DMS153 (cell line): ENCODE measurements around the gene UNC5A.
A peak's percentile ranks its signal among the peaks of the same experiment; 100 is the strongest.

Experiments used
- DNase-seq: peaks from one replicate; lab custom pipeline; 2025; lab: John Stamatoyannopoulos, UW

UNC5A gene

GRCh38 chr5:176800024-176800423 is 10.3 kb upstream of the UNC5A start:
- DNase-seq: no peak

GRCh38 chr5:176802116-176802784 is 8.1 kb upstream of the UNC5A start:
- no peak for DNase-seq

GRCh38 chr5:176803068-176803942 is 7.1 kb upstream of the UNC5A start:
- DNase-seq: no peak

GRCh38 chr5:176803943-176804498 is 6.3 kb upstream of the UNC5A start:
- DNase-seq: no peak

DNA sequence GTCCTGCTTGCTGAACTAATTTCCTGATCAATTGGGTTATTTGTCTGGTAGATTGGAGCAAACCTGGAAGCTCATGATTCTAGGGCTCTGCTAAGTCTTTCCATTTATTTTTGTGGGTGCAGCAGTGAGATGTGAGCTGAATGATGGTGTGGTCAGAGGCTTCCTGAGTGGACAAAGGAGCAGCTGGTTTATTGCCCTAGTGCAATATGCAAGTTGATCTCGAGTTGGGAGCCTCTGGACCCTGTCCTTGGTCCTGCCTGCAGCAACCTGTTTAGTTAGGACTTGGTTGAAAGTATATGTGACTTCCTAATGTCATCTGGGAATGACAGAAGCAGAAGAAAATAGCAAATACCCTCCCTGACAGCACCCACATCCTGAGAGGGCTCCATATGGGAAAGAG is 4.2 kb upstream of the UNC5A start:
- DNase-seq: no peak

- no peak for DNase-seq
Observed at GRCh38 chr5:176809544-176810080, 747 bp upstream of the UNC5A start.

DNA sequence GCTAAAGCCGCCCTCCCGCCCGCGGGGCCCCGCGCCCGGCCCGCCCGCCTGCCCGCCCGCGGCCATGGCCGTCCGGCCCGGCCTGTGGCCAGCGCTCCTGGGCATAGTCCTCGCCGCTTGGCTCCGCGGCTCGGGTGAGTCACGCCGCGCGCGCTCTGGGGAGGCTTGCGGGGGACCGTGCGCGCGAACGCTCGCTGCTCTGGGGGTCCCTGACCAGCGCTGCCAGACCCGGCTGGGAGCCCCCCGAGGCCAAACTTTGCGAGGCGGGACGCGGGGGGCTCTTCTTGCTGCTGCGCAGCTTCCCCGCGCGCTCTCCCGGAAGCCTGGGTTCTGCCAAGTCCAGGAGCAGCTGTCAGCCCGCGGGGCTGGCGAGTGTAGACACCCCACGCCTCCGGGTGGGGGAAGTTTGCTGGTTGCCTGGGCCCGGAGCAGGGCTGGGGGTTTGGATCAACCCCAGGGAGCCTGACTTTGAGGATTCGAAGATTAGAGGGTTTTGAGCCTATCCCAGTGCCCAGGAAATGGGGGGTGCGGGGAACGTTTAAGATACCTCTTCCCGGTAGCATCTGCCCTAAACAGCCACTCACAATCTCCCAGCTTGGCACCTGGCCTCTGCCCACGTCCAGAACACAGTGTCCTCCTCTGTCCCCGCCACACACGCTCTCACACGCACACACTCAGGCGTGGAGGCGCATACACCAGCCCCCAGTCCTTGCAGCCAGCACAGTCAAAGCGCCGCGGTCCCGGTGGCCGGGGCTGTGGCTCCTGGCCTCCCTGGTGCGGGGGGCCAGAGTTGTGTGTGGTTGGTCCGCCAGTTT is 535 bp downstream of the UNC5A start:
- DNase-seq: no peak

DNA sequence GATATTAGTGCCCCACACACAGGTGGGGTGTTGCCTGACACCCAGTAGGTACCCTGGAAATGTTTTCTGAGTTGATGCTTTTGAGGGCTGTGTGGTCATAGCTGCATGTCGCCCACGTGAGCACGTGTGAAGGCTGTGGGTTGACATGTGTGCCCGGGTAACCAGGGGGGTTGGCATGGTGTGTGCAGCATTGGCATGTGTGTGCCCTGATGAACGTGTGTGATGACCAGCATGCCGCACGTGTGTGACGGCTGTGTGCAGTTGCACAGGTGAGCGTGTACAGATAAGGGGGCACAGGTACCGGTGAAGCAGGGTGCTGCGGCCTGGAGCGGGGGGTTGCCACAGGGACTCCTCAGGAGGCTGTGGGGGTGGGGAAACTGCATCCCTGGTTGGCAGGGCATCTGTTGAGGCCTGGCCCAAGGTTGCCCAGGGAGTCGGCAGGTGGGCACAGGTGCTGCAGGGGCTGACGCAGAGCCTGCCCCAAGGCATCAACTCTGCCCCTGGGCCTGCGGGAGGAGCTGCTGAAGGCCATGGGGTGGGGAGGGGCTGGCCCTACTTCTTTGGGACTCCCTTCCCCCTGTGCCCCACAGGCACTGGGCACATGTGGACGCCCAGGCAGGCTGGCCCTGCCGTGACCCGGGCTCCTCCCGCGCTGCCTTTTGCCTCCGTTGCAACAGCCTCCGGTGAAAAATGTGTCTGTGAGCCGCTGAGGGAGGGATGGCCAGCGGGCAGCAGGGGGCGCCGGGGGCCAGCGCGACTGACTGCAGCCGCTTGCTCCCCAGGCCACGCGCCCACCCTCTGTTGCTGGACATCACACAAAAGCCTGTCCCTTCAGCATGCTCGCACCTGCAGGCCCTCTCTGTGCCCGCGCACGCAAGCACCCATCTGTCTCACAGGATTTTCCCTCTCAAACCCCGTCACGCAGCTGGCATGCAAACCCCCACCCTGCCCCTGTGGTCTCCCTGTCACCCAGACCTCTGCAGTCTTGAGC is 2.2 kb downstream of the UNC5A start:
- no peak for DNase-seq

DNA sequence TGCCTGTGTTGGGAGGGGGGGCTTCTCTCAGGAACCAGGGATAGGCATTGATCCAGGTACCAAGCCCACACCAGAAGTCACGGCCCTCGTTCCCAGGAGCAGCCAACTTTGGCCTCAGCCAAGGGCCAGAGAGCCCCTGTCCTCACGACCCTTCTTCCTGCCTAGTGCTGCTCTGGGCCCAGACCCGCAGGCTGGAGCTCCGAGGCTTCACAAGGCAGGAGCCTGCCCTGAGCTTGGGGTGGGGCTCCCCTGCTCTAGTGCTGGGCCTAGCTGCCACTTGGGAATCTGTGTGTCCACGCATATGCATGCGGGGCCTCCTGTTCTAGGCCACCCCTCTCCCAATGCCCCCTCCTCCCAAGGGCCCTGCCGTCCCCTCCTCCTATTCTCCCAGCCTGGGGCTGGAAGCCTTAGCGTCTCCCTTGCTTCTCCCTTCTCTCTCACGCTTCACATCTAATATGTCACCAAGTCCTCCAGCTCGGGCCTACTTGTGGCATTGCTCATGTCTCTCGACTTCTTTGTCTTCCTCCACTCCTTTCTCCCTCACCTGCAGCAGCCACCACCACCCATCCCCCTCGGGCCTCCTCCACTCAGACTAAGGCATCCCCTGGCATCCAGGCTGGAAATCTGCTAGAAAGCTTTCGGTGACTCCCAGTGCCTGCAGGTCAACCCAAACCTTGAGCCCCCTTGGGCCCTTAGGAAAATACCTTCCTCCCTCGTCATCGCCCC is 3.4 kb downstream of the UNC5A start:
- DNase-seq: no peak

- DNase-seq: no peak
Observed at GRCh38 chr5:176814313-176814685, 3.9 kb downstream of the UNC5A start.

DNA sequence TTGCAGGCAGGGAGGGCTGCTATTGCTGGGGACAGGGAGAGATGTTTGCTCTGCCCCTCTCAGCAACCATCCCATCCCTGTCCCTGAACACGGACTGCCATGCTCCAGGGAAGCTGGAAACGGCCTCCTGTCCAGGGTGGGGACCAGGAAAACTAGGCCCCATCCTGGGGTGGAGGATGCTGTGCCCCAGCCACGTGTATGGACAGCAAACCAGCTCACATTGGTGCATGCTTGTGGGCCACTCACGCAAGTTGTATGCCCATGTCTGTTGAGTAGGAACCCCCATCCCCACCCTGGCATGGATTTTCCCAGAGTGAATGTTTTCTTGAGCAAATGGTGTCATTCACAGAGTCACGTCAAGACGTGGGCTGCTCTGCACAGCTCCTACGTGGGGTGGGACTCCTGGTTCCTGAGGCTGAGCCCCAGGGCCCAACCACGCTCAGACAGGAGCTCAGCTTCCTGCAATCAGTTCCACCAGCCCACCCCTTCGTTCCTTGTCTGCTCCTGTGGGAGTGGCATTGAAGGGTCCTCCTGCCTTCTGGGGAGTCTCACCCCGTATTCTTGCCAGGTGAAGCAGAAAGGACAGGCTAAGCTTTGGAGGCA is 4.6 kb downstream of the UNC5A start:
- no peak for DNase-seq

DNA sequence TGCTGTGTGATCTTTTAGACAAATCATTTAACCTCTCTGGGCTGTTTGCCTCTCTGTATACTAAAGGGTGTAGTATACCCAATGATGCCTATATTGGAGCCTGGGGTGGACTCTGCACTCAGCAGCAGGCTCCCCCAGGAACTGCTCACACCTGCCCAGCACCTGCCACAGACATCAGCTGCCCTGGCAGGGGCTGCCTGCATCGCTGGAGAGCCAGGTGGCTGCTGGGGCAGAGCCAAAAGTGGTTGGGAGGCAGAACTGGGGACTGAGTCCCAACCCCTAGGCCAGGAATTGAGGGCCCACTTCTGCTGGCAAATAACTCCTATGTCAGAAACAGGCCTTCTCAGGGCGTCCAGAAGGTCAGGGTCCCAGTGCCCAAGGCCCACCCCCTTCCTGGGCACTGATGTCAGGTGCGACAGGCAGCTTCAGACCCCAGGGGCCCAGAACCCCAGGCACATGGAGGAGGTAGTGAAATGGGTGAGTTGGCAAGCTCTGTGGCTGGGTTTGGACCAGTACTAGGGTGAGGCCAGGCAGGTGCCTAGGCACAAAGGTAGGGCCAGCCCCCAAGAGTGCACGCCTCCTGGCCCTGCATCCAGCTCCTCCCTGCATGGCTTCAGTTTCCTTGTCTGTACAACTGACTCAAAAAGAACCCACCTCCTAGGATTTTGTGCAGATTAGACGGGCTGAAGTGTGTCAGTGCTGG is 5.8 kb downstream of the UNC5A start:
- peak; percentile 34 for DNase-seq

DNA sequence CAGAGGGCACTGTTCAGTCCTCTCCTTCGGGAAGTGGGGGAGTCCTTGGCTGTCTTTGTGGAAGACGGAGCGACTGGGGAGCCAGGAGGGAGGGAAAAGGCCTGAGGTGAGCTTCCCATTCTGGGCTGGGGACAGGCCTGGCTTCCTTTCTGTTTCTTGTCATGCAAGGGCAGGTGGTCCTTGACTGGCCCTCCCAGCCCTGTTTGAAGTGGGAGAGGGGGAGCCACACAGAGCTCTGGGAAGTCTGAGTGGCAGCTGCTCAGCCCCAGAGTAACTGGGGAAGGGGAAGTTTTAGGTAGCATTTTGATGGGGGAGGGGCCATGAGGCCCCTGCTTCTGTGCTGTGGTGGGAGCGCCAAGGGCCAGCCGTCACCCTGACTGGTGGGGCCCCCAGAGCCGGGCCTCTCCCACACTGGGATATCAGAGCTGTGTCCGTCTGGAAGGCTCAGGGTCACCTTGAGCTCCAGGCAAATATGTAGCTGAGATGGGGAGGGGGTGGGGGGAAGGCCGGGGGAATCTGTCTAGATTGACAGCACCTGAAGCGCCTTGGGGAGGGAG is 6.5 kb downstream of the UNC5A start:
- no peak for DNase-seq

GRCh38 chr5:176817369-176817840 is 7.0 kb downstream of the UNC5A start:
- DNase-seq: no peak

- DNase-seq: no peak
Observed at GRCh38 chr5:176817841-176818377, 7.5 kb downstream of the UNC5A start.

DNA sequence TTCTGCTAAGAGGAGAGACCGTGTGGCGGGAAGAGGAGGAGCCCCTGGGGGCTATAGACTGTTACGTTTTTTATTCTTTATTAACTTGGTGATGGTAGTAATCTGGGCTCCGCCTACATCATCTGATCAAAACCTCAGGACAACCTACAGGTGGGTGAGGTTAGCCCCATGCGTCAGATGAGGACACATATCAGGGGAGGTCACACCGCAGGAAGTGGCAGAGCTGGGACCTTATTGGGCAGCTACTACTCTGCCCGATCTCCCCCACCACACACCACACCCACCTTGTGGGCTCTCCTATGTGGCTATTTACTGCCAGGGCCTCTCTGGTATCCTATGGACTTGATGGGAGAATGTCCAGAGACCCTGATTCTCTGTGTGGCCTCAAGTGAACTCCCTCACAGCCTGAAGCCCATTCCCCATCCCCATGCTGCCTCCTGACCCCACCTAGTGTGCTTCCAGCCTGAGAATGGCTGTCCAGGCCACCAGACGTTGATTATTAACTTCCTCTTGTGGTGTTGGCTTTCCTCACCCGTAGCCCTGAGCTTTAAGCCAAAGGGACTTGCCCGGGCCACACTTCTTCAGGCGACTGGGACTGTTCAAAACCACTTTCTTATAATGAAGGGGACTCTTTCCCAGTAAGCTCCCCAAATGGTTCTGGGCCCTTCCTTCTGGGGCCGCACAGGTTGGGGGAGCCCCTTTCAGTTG is 8.2 kb downstream of the UNC5A start:
- DNase-seq: no peak

DNA sequence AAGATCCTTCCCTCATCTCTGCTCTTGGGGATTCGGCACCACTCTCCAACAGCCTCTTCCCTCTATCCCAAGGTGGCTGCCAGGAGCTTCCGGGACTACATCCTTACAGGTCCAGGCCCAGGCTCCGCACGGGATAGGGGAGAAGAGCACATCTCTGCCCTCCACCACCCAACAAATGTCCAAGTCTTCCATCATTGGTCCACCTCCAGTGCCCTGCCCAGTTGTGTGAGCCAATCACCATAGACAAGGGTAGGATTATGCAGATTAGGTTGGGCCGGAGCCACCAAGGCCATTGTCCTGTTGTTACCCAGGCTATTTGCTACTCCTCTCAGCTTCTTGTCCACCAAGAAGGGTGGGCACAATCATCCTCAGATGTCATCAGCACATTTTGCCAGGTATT is 9.1 kb downstream of the UNC5A start:
- no peak for DNase-seq

- no peak for DNase-seq
Observed at GRCh38 chr5:176820937-176821336, 10.6 kb downstream of the UNC5A start.
